GM23338 (cell line): ENCODE data around the gene EDA. TPM values are rescaled to one million over a fixed set of nuclear protein-coding genes. Genes with fewer than 3 reads are reported as not detected.

Source experiments
- ATAC-seq: fragments of 200-7000 bp; cut with Tn5 transposase; 3 replicates; pipeline ENCODE4 v1.9.1; 2020
- DNase-seq: peaks from one replicate; pipeline ENCODE4 v3.0.0-alpha.2; 2015; ENCODE audit warnings: low spot score
- H2AFZ ChIP-seq: fragments of 200-600 bp; sonication (generic); 2 replicates; pipeline ENCODE4 v1.8.0; 2016; ENCODE audit warnings: antibody characterized with exemption, mild to moderate bottlenecking, moderate library complexity
- H3F3A ChIP-seq: fragments of 200-600 bp; sonication (generic); replicated peaks from 2 replicates; pipeline ENCODE4 v1.8.0; 2017; ENCODE audit warnings: antibody characterized with exemption, mixed run types, low read depth
- H3K27ac ChIP-seq: fragments of 200-600 bp; sonication (generic); 2 replicates; pipeline ENCODE4 v1.6.1; 2016; ENCODE audit warnings: low read depth
- H3K27me3 ChIP-seq: fragments of 200-600 bp; sonication (generic); 2 replicates; pipeline ENCODE4 v1.8.0; 2016; ENCODE audit warnings: mild to moderate bottlenecking, mixed run types, moderate library complexity; ENCODE audit not compliant: insufficient read depth
- H3K36me3 ChIP-seq: fragments of 200-600 bp; sonication (generic); 2 replicates; pipeline ENCODE4 v1.8.0; 2016; ENCODE audit warnings: mild to moderate bottlenecking; ENCODE audit not compliant: insufficient read depth
- H3K4me1 ChIP-seq: fragments of 200-600 bp; sonication (generic); 2 replicates; pipeline ENCODE4 v1.8.0; 2016; ENCODE audit warnings: mild to moderate bottlenecking, moderate library complexity; ENCODE audit not compliant: insufficient read depth
- H3K4me2 ChIP-seq: fragments of 200-600 bp; sonication (generic); 2 replicates; pipeline ENCODE4 v1.7.1; 2017; ENCODE audit warnings: mixed run types
- H3K4me3 ChIP-seq: fragments of 200-600 bp; sonication (generic); 2 replicates; pipeline ENCODE4 v1.6.1; 2016; ENCODE audit warnings: mixed run types
- H3K79me2 ChIP-seq: fragments of 200-600 bp; sonication (generic); replicated peaks from 2 replicates; pipeline ENCODE4 v1.8.0; 2017; ENCODE audit warnings: mild to moderate bottlenecking; ENCODE audit not compliant: insufficient read depth
- H3K9me2 ChIP-seq: fragments of 200-600 bp; sonication (generic); 2 replicates; pipeline ENCODE4 v1.8.0; 2017; ENCODE audit not compliant: insufficient read depth
- H4K20me1 ChIP-seq: fragments of 200-600 bp; sonication (generic); replicated peaks from 2 replicates; pipeline ENCODE4 v1.8.0; 2017; ENCODE audit warnings: mild to moderate bottlenecking; ENCODE audit not compliant: insufficient read depth
- H3K27ac Mint-ChIP-seq: 2 replicates; pipeline ENCODE4 v1.8.0; 2020; ENCODE audit warnings: inconsistent platforms, mild to moderate bottlenecking, moderate library complexity, mixed read lengths
- H3K27me3 Mint-ChIP-seq: 3 replicates; pipeline ENCODE4 v1.8.0; 2022; ENCODE audit warnings: low read depth, mild to moderate bottlenecking, moderate library complexity, mixed read lengths, inconsistent platforms; ENCODE audit not compliant: insufficient read depth, poor library complexity
- H3K36me3 Mint-ChIP-seq: 3 replicates; pipeline ENCODE4 v1.8.0; 2021; ENCODE audit warnings: low read depth, mild to moderate bottlenecking, inconsistent platforms, moderate library complexity, mixed read lengths
- H3K4me1 Mint-ChIP-seq: 3 replicates; pipeline ENCODE4 v1.8.0; 2020; ENCODE audit warnings: mild to moderate bottlenecking, inconsistent platforms, mixed read lengths
- H3K4me3 Mint-ChIP-seq: 3 replicates; pipeline ENCODE4 v1.8.0; 2021; ENCODE audit warnings: moderate library complexity, mild to moderate bottlenecking, inconsistent platforms, mixed read lengths
- H3K9me3 Mint-ChIP-seq: 3 replicates; pipeline ENCODE4 v1.8.0; 2020; ENCODE audit warnings: moderate library complexity, mild to moderate bottlenecking, inconsistent platforms, mixed read lengths
- CREB1 ChIP-seq: fragments of 250-450 bp; sonication (Bioruptor Pico); IDR thresholded peaks from 2 replicates; pipeline ENCODE4 v1.5.0; 2020; ENCODE audit warnings: low read depth, mild to moderate bottlenecking, moderate library complexity
- EZH2 ChIP-seq: fragments of 200-600 bp; sonication (generic); IDR thresholded peaks from one replicate; pipeline ENCODE4 v1.8.0; 2017; ENCODE audit warnings: antibody characterized with exemption, mild to moderate bottlenecking, low read depth; ENCODE audit not compliant: unreplicated experiment
- EZH2phosphoT487 ChIP-seq: fragments of 200-600 bp; sonication (generic); IDR thresholded peaks from one replicate; pipeline ENCODE4 v1.8.1; 2018; ENCODE audit warnings: antibody characterized with exemption; ENCODE audit not compliant: unreplicated experiment
- JUNB ChIP-seq: IDR thresholded peaks from one replicate; pipeline ENCODE4 v1.6.1; 2016; ENCODE audit warnings: antibody characterized with exemption; ENCODE audit not compliant: unreplicated experiment
- NANOG ChIP-seq: IDR thresholded peaks from 2 replicates; pipeline ENCODE4 v1.6.1; 2016; ENCODE audit warnings: antibody characterized with exemption, borderline replicate concordance
- POLR2AphosphoS5 ChIP-seq: IDR thresholded peaks from 2 replicates; pipeline ENCODE4 v1.6.1; 2016; ENCODE audit warnings: antibody characterized with exemption, low read depth
- STAT1 ChIP-seq: IDR thresholded peaks from one replicate; pipeline ENCODE4 v1.6.1; 2016; ENCODE audit warnings: antibody characterized with exemption; ENCODE audit not compliant: unreplicated experiment
- ZNF114 ChIP-seq: fragments of 250-450 bp; sonication (Bioruptor Pico); IDR thresholded peaks from 2 replicates; pipeline ENCODE4 v1.5.0; 2020; ENCODE audit warnings: mild to moderate bottlenecking, moderate library complexity
- ZNF331 ChIP-seq: fragments of 250-450 bp; sonication (Bioruptor Pico); IDR thresholded peaks from 2 replicates; pipeline ENCODE4 v1.5.0; 2020; ENCODE audit warnings: low read depth, mild to moderate bottlenecking, moderate library complexity
- polyA plus RNA-seq: library from polyadenylated mRNA; unstranded; fragments of >200 nt; fragmentation: Nextera tagmentation; extraction: Ambion mirVana; gene quantifications from 2 replicates; pipeline ENCODE4 v1.2.1, GENCODE V29; 2016
- total RNA-seq: library from RNA; depleted of rRNA; stranded (reverse); fragments of >200 nt; shearing (Covaris generic); gene quantifications from 2 replicates; pipeline ENCODE4 v1.2.3, GENCODE V29; 2014
- TF ChIP-seq, protein P1 (sequence below): fragments of 250-450 bp; sonication (Bioruptor Pico); IDR thresholded peaks from 2 replicates; pipeline ENCODE4 v1.5.0; 2020; ENCODE audit warnings: mild to moderate bottlenecking, moderate library complexity
- TF ChIP-seq, protein P2 (sequence below): IDR thresholded peaks from one replicate; pipeline ENCODE4 v1.6.1; 2018; ENCODE audit warnings: antibody characterized with exemption; ENCODE audit not compliant: unreplicated experiment
- TF ChIP-seq, protein P3 (sequence below): IDR thresholded peaks from 2 replicates; pipeline ENCODE4 v1.6.1; 2016; ENCODE audit warnings: antibody characterized with exemption
- TF ChIP-seq, protein P4 (sequence below), 2 experiments: fragments of 200-600 bp in 1 of 2; sonication (generic) in 1 of 2; conservative IDR thresholded peaks; 2 replicates each; pipeline versions ENCODE4 v1.5.1 to v1.6.1; 2016 to 2017; ENCODE audit warnings: antibody characterized with exemption in 2 of 2, low read depth in 2 of 2, mild to moderate bottlenecking in 2 of 2, moderate library complexity in 1 of 2

Gene EDA
- total and polyA plus RNA-seq, 2 experiments from 2014 or later: 6.6 to 19.6 TPM

DNA sequence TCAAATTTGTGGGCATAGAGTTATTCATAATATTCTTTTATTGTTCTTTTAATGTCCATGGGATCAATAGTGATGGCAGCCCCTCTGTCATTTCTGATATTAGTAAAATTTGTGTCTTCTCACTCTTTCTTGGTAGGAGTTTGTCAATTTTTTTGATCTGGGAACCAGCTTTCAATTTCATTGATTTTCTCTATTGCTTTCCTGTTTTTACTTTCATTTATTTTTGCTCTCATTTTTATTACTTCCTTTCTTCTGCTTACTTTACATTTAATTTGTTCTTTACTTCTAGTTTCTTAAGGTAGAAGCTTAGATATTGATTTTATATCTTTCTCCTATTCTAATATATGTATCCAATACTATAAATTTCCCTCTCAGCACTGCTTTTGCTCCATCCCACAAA, 393.1 kb downstream of the EDA start:
- H3K36me3 ChIP-seq: no peaks in the 10 kb centered on the region
- no peak overlapping the region for H3K4me2 ChIP-seq
- no peak overlapping the region for H3K27ac ChIP-seq
- no peaks in the 10 kb centered on the region for H3F3A ChIP-seq
- H3K9me2 ChIP-seq: no peaks in the 10 kb centered on the region
- H3K4me1 Mint-ChIP-seq: peaks cover 2% of the 10 kb centered on the region; the same call in 2 of the 3 replicates
- H3K4me3 ChIP-seq: no peak overlapping the region
- H4K20me1 ChIP-seq: no peaks in the 10 kb centered on the region
- H3K36me3 Mint-ChIP-seq: no peaks in the 10 kb centered on the region; the same call in 2 of the 3 replicates
- H2AFZ ChIP-seq: no peak overlapping the region
- ATAC-seq: no peak
- no peak overlapping the region for H3K4me3 Mint-ChIP-seq
- no peak overlapping the region for H3K27ac Mint-ChIP-seq
- no peaks in the 10 kb centered on the region for H3K4me1 ChIP-seq
- DNase-seq: no peak
- H3K27me3 ChIP-seq: no peaks in the 10 kb centered on the region
- TF ChIP-seq EZH2: no peak
- no peak for TF ChIP-seq CREB1
- TF ChIP-seq, protein P1, sequence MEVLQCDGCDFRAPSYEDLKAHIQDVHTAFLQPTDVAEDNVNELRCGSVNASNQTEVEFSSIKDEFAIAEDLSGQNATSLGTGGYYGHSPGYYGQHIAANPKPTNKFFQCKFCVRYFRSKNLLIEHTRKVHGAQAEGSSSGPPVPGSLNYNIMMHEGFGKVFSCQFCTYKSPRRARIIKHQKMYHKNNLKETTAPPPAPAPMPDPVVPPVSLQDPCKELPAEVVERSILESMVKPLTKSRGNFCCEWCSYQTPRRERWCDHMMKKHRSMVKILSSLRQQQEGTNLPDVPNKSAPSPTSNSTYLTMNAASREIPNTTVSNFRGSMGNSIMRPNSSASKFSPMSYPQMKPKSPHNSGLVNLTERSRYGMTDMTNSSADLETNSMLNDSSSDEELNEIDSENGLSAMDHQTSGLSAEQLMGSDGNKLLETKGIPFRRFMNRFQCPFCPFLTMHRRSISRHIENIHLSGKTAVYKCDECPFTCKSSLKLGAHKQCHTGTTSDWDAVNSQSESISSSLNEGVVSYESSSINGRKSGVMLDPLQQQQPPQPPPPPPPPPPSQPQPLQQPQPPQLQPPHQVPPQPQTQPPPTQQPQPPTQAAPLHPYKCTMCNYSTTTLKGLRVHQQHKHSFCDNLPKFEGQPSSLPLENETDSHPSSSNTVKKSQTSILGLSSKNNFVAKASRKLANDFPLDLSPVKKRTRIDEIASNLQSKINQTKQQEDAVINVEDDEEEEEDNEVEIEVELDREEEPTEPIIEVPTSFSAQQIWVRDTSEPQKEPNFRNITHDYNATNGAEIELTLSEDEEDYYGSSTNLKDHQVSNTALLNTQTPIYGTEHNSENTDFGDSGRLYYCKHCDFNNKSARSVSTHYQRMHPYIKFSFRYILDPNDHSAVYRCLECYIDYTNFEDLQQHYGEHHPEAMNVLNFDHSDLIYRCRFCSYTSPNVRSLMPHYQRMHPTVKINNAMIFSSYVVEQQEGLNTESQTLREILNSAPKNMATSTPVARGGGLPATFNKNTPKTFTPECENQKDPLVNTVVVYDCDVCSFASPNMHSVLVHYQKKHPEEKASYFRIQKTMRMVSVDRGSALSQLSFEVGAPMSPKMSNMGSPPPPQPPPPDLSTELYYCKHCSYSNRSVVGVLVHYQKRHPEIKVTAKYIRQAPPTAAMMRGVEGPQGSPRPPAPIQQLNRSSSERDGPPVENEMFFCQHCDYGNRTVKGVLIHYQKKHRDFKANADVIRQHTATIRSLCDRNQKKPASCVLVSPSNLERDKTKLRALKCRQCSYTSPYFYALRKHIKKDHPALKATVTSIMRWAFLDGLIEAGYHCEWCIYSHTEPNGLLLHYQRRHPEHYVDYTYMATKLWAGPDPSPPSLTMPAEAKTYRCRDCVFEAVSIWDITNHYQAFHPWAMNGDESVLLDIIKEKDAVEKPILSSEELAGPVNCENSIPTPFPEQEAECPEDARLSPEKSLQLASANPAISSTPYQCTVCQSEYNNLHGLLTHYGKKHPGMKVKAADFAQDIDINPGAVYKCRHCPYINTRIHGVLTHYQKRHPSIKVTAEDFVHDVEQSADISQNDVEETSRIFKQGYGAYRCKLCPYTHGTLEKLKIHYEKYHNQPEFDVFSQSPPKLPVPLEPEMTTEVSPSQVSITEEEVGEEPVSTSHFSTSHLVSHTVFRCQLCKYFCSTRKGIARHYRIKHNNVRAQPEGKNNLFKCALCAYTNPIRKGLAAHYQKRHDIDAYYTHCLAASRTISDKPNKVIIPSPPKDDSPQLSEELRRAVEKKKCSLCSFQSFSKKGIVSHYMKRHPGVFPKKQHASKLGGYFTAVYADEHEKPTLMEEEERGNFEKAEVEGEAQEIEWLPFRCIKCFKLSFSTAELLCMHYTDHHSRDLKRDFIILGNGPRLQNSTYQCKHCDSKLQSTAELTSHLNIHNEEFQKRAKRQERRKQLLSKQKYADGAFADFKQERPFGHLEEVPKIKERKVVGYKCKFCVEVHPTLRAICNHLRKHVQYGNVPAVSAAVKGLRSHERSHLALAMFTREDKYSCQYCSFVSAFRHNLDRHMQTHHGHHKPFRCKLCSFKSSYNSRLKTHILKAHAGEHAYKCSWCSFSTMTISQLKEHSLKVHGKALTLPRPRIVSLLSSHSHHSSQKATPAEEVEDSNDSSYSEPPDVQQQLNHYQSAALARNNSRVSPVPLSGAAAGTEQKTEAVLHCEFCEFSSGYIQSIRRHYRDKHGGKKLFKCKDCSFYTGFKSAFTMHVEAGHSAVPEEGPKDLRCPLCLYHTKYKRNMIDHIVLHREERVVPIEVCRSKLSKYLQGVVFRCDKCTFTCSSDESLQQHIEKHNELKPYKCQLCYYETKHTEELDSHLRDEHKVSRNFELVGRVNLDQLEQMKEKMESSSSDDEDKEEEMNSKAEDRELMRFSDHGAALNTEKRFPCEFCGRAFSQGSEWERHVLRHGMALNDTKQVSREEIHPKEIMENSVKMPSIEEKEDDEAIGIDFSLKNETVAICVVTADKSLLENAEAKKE: no peak
- no peak for TF ChIP-seq POLR2AphosphoS5
- TF ChIP-seq ZNF331 (CRISPR knock-in tag): no peak
- TF ChIP-seq NANOG: no peak
- TF ChIP-seq ZNF114 (CRISPR knock-in tag): no peak
- TF ChIP-seq, protein P2, sequence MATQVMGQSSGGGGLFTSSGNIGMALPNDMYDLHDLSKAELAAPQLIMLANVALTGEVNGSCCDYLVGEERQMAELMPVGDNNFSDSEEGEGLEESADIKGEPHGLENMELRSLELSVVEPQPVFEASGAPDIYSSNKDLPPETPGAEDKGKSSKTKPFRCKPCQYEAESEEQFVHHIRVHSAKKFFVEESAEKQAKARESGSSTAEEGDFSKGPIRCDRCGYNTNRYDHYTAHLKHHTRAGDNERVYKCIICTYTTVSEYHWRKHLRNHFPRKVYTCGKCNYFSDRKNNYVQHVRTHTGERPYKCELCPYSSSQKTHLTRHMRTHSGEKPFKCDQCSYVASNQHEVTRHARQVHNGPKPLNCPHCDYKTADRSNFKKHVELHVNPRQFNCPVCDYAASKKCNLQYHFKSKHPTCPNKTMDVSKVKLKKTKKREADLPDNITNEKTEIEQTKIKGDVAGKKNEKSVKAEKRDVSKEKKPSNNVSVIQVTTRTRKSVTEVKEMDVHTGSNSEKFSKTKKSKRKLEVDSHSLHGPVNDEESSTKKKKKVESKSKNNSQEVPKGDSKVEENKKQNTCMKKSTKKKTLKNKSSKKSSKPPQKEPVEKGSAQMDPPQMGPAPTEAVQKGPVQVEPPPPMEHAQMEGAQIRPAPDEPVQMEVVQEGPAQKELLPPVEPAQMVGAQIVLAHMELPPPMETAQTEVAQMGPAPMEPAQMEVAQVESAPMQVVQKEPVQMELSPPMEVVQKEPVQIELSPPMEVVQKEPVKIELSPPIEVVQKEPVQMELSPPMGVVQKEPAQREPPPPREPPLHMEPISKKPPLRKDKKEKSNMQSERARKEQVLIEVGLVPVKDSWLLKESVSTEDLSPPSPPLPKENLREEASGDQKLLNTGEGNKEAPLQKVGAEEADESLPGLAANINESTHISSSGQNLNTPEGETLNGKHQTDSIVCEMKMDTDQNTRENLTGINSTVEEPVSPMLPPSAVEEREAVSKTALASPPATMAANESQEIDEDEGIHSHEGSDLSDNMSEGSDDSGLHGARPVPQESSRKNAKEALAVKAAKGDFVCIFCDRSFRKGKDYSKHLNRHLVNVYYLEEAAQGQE: no peak
- no peak for TF ChIP-seq JUNB
- no peak for TF ChIP-seq EZH2phosphoT487
- TF ChIP-seq, protein P3, sequence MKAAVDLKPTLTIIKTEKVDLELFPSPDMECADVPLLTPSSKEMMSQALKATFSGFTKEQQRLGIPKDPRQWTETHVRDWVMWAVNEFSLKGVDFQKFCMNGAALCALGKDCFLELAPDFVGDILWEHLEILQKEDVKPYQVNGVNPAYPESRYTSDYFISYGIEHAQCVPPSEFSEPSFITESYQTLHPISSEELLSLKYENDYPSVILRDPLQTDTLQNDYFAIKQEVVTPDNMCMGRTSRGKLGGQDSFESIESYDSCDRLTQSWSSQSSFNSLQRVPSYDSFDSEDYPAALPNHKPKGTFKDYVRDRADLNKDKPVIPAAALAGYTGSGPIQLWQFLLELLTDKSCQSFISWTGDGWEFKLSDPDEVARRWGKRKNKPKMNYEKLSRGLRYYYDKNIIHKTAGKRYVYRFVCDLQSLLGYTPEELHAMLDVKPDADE: no peak
- TF ChIP-seq STAT1: no peak
- TF ChIP-seq, protein P4, sequence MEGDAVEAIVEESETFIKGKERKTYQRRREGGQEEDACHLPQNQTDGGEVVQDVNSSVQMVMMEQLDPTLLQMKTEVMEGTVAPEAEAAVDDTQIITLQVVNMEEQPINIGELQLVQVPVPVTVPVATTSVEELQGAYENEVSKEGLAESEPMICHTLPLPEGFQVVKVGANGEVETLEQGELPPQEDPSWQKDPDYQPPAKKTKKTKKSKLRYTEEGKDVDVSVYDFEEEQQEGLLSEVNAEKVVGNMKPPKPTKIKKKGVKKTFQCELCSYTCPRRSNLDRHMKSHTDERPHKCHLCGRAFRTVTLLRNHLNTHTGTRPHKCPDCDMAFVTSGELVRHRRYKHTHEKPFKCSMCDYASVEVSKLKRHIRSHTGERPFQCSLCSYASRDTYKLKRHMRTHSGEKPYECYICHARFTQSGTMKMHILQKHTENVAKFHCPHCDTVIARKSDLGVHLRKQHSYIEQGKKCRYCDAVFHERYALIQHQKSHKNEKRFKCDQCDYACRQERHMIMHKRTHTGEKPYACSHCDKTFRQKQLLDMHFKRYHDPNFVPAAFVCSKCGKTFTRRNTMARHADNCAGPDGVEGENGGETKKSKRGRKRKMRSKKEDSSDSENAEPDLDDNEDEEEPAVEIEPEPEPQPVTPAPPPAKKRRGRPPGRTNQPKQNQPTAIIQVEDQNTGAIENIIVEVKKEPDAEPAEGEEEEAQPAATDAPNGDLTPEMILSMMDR (conservative IDR thresholded peaks at IDR 0.05; ENCODE audit: low read depth in 2 of 2): no peak
- H3K27me3 Mint-ChIP-seq: peaks cover 3% of the 10 kb centered on the region
- H3K9me3 Mint-ChIP-seq: no peaks in the 10 kb centered on the region
- H3K79me2 ChIP-seq: no peaks in the 10 kb centered on the region
